Measurements from ENCODE around the gene MTHFSD. TPM values are rescaled to one million over a fixed set of nuclear protein-coding genes. Genes with fewer than 3 reads are reported as not detected.
A peak's percentile ranks its signal among the peaks of the same experiment; 100 is the strongest.

Gene MTHFSD
- total and polyA plus RNA-seq, 7 donors, result 5.5 to 18.8 (median 10.9) TPM

DNA sequence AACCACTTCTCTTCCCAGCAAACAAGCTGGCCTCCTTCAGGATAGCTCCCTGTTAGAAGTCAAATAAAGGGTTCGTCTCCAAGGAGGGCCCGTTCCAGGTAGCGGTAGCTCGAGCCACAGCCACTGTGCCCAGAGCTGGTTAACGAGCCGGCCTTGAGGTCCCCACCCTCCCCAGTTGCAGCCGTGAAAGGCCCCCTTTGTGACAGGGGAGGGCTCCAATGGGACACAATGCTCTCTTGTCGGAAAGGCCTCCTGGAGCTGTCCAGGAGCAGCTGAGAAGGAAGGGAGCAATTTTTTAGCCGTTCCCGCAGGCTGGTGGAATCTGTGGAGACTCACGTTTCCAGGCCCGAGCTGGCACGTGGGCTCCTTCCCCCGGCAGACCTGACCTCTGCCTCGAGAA lies 74.6 kb downstream of the MTHFSD start:
- WGBS, 2 donors, result 36 to 51% methylated on average over 15 of the region's 15 CpGs
- no peak overlapping the region for H3K4me3 ChIP-seq
- no peaks in the 10 kb centered on the region for H3K27me3 ChIP-seq
- TF ChIP-seq POLR2A (IDR thresholded peaks at IDR 0.05), result no peak
- TF ChIP-seq POLR2AphosphoS5 (IDR thresholded peaks at IDR 0.05), result no peak
- TF ChIP-seq, protein P1, sequence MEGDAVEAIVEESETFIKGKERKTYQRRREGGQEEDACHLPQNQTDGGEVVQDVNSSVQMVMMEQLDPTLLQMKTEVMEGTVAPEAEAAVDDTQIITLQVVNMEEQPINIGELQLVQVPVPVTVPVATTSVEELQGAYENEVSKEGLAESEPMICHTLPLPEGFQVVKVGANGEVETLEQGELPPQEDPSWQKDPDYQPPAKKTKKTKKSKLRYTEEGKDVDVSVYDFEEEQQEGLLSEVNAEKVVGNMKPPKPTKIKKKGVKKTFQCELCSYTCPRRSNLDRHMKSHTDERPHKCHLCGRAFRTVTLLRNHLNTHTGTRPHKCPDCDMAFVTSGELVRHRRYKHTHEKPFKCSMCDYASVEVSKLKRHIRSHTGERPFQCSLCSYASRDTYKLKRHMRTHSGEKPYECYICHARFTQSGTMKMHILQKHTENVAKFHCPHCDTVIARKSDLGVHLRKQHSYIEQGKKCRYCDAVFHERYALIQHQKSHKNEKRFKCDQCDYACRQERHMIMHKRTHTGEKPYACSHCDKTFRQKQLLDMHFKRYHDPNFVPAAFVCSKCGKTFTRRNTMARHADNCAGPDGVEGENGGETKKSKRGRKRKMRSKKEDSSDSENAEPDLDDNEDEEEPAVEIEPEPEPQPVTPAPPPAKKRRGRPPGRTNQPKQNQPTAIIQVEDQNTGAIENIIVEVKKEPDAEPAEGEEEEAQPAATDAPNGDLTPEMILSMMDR (IDR thresholded peaks at IDR 0.05), result no peak
- no peak for DNase-seq
- peaks cover 0 to 9% (median 4%) of the 10 kb centered on the region in 4 donors for H3K9me3 ChIP-seq
- peaks cover 0 to 26% (median 7%) of the 10 kb centered on the region in 4 donors for H3K36me3 ChIP-seq
- H3K4me1 ChIP-seq, result peaks cover 0 to 38% (median 27%) of the 10 kb centered on the region in 4 donors
- peak overlapping the region; percentile 20 to 56 (median 49) for H3K27ac ChIP-seq
- intact Hi-C loops (cut with DNase I), result no loop called here

Other genes with a start within 250 kb of the MTHFSD start
- gene FOXF1, start 44.7 kb downstream of the MTHFSD start, total RNA-seq, result 10 to 100 TPM; 44.6 to 74.2 (median 59.3) TPM
- 1 to 10 TPM; 2.5 to 8.5 (median 4.8) TPM for gene FOXF1, start 44.7 kb downstream of the MTHFSD start, polyA plus RNA-seq
- under 1 TPM; under 0.01 to 0.81 (median 0.39) TPM for gene FOXC2, start 11.6 kb upstream of the MTHFSD start, total RNA-seq
- gene FOXC2, start 11.6 kb upstream of the MTHFSD start, polyA plus RNA-seq, result under 1 TPM in 2 of 3 donors, not detected in 1; 0.25 to 0.60 TPM
- gene FOXL1, start 23.3 kb upstream of the MTHFSD start, total RNA-seq, result under 1 TPM in 3 of 4 donors, not detected in 1; 0.14 to 0.36 (median 0.28) TPM
- gene FOXL1, start 23.3 kb upstream of the MTHFSD start, polyA plus RNA-seq, result 1 to 10 TPM in 1 of 3 donors, under 1 TPM in 2; 0.60 to 1.6 (median 0.80) TPM